ENCODE results near the gene MAPK10.
"Not testable (repeated sequence)": the region's sequence is repeated elsewhere in the genome, so short reads cannot be mapped to it uniquely, and the experiment has no call there.

DNA sequence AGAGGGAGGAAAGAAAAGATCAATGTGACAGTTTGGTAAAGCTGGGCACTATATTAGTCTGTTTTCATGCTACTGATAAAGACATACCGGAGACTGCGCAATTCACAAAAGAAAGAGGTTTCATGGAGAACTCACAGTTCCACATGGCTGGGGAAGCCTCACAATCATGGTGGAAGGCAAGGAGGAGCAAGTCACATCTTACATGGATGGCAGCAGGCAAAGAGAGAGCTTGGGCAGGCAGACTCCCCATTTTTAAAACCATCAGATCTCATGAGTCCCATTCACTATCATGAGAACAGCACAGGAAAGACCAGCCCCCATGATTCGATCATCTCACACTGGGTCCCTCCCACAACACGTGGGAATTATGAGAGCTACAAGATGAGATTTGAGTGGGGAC is 394.8 kb downstream of the MAPK10 start:
- not testable (repeated sequence) for TF ChIP-seq POLR2AphosphoS5 (IDR thresholded peaks at IDR 0.05; ENCODE audit: control insufficient read depth, insufficient read depth, low read depth, low read length); HNRNPLL (IDR thresholded peaks at IDR 0.05; ENCODE audit: low read depth, low read length, poor library complexity, severe bottlenecking); ZNF354B (CRISPR knock-in tag; IDR thresholded peaks at IDR 0.05); ARNT (IDR thresholded peaks at IDR 0.05); TARDBP (IDR thresholded peaks at IDR 0.05); FOXA1 (IDR thresholded peaks at IDR 0.05; ENCODE audit: borderline replicate concordance); SRF (CRISPR knock-in tag; IDR thresholded peaks at IDR 0.05)
- TF ChIP-seq, protein P1, sequence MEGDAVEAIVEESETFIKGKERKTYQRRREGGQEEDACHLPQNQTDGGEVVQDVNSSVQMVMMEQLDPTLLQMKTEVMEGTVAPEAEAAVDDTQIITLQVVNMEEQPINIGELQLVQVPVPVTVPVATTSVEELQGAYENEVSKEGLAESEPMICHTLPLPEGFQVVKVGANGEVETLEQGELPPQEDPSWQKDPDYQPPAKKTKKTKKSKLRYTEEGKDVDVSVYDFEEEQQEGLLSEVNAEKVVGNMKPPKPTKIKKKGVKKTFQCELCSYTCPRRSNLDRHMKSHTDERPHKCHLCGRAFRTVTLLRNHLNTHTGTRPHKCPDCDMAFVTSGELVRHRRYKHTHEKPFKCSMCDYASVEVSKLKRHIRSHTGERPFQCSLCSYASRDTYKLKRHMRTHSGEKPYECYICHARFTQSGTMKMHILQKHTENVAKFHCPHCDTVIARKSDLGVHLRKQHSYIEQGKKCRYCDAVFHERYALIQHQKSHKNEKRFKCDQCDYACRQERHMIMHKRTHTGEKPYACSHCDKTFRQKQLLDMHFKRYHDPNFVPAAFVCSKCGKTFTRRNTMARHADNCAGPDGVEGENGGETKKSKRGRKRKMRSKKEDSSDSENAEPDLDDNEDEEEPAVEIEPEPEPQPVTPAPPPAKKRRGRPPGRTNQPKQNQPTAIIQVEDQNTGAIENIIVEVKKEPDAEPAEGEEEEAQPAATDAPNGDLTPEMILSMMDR (IDR thresholded peaks at IDR 0.05 in 2 of 3, conservative IDR thresholded peaks at IDR 0.05 in 1 of 3; ENCODE audit: insufficient read depth in 2 of 3, low read depth in 1 of 3, low read length in 3 of 3) = not testable (repeated sequence)
